Heart left ventricle (tissue), 13 donors: ENCODE data around the gene NR1H3.
"Not testable (repeated sequence)": the region's sequence is repeated elsewhere in the genome, so short reads cannot be mapped to it uniquely, and the experiment has no call there.

Experiments used
- CTCF ChIP-seq, 12 donors: fragments of 200-600 bp; sonication (generic) in 4 of 12; IDR thresholded peaks; one replicate each; pipeline versions ENCODE4 v1.5.0 to v1.8.0; 2018 to 2022; ENCODE audit warnings: antibody characterized with exemption in 12 of 12, mild to moderate bottlenecking in 5 of 12
- POLR2A ChIP-seq, 2 donors: fragments of 450-650 bp; IDR thresholded peaks; one replicate each; pipeline ENCODE4 v1.6.1; 2017; ENCODE audit warnings: antibody characterized with exemption in 2 of 2, mild to moderate bottlenecking in 2 of 2, moderate library complexity in 2 of 2
- donor health status: ischemic (EF 13 %, LVEDD 7.1; RV severe dilation, severe dysfunction).
- donor health status: DM: no; HTN: yes; CAD: no.
- donor health status: DM: no; HTN: no; CAD: no.
- donor health status: ischemic (EF 25% LVEDD 6.9; RV normal size, moderate dysfunction).
- donor health status: ischemic (EF 25% LVEDD 5.7; RV mildly dilated, moderate dysfunction).
- donor health status: ischemic (EF 35%, LVEDD 5.7; RV mildly dilated, moderate dysfunction).
- donor health status: nonischemic (EF 11% LVEDD 7.7; RV severe dilation, severe dysfunction).
- donor health status: DM: yes; HTN: yes; CAD: no.
- donor health status: PGD.
- donor health status: ischemic (EF 29% LVEDD 5.4; RV normal size, mild dysfunction).
- donor health status: nonischemic (EF 23%, LVEDD 6.1; RV moderate dilation, normal function).

DNA sequence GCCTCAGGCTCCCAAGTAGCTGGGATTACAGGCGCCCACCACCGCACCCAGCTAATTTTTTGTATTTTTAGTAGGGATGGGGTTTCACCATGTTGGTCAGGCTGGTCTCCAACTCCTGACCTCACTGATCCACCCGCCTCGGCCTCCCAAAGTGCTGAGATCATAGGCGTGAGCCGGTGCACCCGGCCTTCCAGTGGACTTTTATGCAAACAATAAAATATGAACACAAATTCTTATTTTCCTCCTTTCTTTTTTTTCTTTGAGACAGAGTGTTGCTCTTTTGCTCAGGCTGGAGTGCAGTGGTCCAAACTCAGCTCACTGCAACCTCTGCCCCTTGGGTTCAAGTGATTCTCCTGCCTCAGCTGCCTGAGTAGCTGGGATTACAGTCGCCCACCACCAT lies 58.7 kb downstream of the NR1H3 start:
- TF ChIP-seq CTCF, POLR2A (IDR thresholded peaks at IDR 0.05): not testable (repeated sequence)
